Measurements from ENCODE around the gene C1orf210. TPM values are rescaled to one million over a fixed set of nuclear protein-coding genes. Genes with fewer than 3 reads are reported as not detected.

The C1orf210 gene
- total RNA-seq, 1 donor from 2014 or later, result not detected

DNA sequence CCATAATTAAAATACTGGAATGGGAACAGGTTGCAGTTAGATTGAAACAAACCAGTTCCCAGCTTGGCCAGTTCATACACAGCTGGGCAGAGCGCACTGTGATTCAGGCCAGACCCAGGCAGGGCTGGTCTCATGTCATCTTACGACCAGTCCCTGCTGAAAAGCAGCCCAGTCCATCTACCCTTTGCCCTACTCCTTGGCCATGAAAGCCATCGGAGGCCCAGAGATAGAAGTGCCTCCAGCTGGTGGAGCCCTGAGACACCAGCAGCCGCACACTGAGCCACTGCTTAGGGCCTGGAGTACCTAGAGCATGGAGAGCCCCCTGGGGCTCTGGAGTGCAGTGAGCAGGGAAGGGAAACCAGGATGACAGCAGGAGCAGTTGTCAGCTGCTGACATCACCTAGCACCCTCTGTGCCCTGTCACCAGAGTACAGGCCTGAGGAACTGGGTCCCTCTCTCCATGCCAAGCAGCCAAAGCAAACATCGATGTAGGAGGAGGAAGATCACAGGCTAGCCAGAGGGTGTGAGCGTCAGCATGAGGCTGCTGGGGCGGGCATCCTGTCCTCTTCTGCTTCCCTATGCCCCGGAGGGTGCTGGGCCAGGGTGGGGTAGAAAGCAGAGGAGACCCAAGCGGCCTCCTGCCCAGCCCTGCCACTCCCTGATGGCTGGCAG is 49.8 kb downstream of the C1orf210 start:
- intact Hi-C loops (cut with DNase I), result loop anchor here (5.0 kb wide), 1 partner anchor 132 kb away; the partner anchor contains the start of gene ELOVL1
- ATAC-seq (ENCODE audit: poor library complexity) (peak; percentile 41), DNase-seq (no peak)

DNA sequence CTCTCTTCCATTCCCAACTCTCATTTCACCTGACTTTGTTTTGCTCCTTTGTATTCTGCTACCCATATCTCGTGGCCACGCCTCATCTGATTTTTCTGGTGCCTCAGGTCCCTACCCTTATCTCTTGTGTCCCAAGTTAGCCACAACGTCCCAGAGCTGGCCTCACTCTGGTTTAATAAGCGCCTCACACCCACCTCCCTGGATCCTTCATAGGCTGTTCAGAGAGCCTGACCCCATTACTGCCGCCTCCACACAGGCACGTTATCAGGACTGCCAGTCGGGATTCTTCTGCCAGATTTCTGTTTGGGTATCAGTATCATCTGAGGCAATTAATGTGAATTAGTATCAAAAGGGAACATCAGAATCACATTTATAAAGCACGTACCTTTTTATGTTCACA is 50.3 kb downstream of the C1orf210 start:
- no peak for DNase-seq
- no peak for ATAC-seq (ENCODE audit: poor library complexity)
- intact Hi-C loops (cut with DNase I), result loop anchor here (5.0 kb wide), 1 partner anchor 132 kb away; the partner anchor contains the start of gene ELOVL1

DNA sequence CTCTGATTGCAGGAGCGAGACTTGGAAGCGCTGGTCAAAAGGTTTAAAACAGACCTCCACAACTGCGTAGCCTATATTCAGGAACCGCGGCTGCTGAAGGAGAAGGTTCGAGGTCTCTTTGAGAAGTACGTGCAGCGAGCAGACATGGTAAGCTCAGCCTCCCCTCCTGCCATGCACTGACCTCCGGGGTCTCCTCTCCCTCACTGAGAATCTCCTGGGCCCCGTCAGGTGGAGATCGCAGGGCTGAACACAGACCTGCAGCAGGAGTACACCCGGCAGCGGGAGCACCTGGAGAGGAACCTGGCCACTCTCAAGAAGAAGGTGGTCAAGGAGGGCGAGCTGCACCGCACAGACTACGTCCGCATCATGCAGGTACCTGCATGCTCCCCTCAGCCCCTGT is 51.1 kb downstream of the C1orf210 start:
- no peak for ATAC-seq (ENCODE audit: poor library complexity)
- intact Hi-C loops (cut with DNase I), result no loop called here
- no peak for DNase-seq

DNA sequence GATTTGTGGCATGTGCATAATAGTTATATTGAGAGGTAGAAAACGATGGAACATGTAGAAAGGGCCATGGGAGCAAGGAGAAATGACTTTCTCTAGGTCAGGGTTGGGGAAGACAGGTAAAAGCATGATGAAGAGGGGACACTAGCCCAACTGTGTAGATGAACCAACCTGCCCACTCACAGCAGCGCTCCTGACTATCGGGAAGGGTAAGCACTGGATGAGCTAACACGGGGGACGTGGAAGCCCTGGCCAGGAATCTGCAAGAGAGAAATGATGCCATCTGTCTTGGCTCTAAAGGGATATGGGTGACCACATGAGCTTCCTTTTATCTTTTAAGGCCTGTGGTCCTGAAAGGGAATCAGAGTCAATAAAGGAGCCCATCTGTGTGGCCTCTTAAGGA is 51.8 kb downstream of the C1orf210 start:
- DNase-seq (no peak), ATAC-seq (ENCODE audit: poor library complexity) (no peak)
- intact Hi-C loops (cut with DNase I), result no loop called here

DNA sequence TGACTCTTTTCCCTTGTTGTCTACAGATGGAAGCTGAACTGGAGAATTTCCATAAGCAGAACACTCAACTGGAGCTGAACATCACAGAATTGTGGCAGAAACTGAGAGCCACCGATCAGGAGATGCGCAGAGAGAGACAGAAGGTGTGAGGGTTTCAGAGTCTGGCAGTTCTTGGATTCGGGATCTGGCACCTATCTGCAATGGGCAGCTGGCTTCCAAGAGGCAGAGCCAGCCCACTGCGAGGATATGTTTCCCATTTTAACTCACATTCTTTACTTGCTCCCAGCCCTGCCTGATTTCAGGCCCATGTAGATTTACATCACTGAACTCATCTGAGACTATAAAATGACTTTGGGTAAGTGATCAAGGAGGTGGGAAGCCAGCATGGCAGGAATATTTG is 52.9 kb downstream of the C1orf210 start:
- no peak for ATAC-seq (ENCODE audit: poor library complexity)
- intact Hi-C loops (cut with DNase I), result no loop called here
- no peak for DNase-seq

DNA sequence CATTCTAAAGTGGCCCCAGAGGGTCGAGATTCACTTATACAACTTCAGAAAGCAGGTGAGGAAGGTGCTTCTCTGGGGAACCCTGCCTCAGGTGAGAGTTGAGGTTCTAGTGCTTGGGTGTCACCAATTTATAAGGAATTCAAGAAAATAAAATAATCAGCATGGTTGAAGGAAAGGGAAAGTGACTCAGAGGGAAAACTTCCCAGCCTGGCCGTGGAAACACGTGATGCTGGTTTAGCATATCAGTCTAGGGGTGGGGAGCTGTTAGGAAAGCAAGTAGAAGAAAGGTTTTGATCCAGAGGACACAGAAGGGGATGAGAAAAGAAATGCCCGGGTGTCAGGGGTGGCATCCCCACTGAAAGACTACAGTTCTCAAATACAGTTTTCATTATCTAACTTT is 53.3 kb downstream of the C1orf210 start:
- intact Hi-C loops (cut with DNase I), result no loop called here
- ATAC-seq (ENCODE audit: poor library complexity) (no peak), DNase-seq (no peak)

Other genes with a start within 250 kb of the C1orf210 start
- 28.4 TPM for gene EBNA1BP2, start 113.3 kb downstream of the C1orf210 start, total RNA-seq
- gene CFAP57, start 113.3 kb downstream of the C1orf210 start, total RNA-seq, result not detected
- gene TMEM125, start 15.6 kb downstream of the C1orf210 start, total RNA-seq, result not detected
- 18.5 TPM for gene TIE1, start 15.4 kb upstream of the C1orf210 start, total RNA-seq
- 0.40 TPM for gene MPL, start 52.2 kb upstream of the C1orf210 start, total RNA-seq
- gene CDC20, start 73.4 kb upstream of the C1orf210 start, total RNA-seq, result 0.83 TPM
- gene ELOVL1, start 82.4 kb upstream of the C1orf210 start, total RNA-seq, result 29.3 TPM
- gene MED8, start 104.2 kb upstream of the C1orf210 start, total RNA-seq, result 16.5 TPM
- gene SZT2, start 104.3 kb upstream of the C1orf210 start, total RNA-seq, result 26.8 TPM
- 20.1 TPM for gene HYI, start 168.3 kb upstream of the C1orf210 start, total RNA-seq
- 4.2 TPM for gene PTPRF, start 245.3 kb upstream of the C1orf210 start, total RNA-seq

Data from Right ventricle myocardium superior (tissue), 1 donor.